Measurements from ENCODE around the gene THOC3.
"Not testable (repeated sequence)": the region's sequence is repeated elsewhere in the genome, so short reads cannot be mapped to it uniquely, and the experiment has no call there.

THOC3 gene

GRCh38 chr5:175938489-175938888, 29.6 kb downstream of the THOC3 start:
- DNase-seq = not testable (repeated sequence)

DNA sequence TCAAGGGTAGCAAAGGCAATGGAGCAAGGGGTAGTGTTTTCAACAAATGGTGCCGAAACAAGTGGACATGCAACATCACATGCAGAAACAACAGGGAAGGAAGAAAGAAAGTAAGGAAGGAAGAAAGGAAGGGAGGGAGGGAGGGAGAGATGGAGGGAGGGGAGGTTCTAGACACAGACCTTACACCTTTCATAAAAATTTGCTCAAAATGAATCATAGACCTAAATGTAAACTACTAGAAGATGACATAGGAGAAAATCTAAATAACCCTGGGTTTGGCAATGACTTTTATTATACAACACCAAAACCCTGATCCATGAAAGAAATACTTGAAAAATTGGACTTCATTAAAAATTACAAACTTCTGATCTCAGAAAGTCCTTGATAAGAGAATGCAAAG, 39.4 kb downstream of the THOC3 start:
- DNase-seq = not testable (repeated sequence)

DNA sequence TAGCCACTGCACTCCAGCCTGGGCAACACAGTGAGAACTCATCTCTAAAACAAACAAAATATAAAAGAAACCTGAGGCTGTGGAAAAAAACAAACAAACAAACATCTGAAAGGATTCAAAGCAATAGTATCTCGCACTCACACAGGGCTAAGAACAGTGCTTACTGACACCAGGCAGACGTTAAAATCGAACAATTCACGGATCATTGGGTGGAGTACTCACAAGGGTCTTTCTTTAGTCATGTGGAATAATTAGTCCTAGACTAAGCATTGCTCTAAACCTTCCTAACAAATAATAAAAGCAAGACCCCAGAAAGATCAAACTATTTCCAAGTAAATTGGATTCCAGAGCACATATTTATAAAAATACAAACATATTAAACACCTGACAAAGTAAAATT, 43.0 kb downstream of the THOC3 start:
- not testable (repeated sequence) for DNase-seq

DNA sequence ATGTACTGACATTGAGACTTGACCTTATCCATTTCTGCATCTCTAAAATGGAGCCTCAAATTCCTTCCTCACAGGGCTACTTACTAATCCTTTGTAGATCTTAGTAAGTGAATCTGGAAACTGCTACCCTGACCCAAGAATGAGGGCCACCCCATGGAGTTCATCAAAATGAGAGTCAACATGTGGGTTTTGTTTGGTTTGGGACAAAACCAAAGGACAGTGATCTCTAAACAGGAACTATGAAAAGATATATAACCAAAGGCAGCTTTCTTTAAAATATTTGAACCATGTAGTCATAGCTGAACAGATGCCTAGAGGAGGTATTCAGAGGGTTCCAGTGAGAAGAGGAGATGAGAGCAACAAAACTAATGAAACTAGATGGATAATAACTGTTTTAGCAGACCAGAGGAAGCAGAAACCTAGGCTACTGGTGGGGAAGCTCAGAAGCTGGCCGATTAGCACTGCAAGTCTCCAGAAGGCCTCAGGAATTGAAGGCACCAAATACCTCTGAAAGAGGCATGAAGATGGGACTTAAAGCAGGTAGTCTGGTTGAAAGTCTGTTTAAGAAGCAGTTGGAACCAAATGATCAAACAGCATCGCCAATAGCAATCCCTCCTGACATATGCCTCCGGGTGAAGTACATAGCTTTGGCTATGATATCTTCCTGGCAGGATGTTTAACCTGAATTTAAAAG, 45.8 kb downstream of the THOC3 start:
- DNase-seq = no peak

DNA sequence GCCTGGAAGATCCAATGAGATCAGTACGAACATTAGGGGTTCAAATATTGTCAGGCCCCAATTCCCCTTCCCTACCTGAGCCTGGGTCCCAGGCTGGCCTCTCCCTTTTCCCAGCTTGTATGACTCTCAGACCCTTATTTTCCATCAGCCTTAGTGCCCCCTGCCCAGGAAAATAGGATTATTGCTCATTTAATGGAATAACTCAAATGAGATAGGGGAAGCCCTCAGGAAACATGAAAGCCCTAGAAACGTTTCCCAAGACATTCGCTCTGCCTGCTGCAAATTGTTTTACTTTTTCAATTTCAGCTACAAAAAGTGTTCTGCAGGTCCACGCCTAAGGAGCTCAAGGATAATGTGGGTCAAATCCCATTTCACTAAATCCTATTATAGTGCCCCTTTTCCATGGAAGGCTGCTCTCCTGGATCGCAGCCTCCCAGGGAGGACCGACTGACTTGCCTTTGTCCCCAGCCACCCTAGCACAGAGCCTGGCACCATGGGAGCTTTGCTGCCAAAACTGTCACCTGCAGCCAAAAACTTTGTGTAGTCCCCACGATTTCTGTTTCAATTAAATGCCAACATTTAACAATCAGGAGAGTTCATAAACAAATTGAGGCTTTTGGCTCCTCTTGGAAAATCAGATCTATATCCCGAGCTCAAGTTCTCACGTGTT, 46.9 kb downstream of the THOC3 start:
- no peak for DNase-seq

- no peak for DNase-seq
Observed at GRCh38 chr5:175920231-175920811, 47.8 kb downstream of the THOC3 start.

DNA sequence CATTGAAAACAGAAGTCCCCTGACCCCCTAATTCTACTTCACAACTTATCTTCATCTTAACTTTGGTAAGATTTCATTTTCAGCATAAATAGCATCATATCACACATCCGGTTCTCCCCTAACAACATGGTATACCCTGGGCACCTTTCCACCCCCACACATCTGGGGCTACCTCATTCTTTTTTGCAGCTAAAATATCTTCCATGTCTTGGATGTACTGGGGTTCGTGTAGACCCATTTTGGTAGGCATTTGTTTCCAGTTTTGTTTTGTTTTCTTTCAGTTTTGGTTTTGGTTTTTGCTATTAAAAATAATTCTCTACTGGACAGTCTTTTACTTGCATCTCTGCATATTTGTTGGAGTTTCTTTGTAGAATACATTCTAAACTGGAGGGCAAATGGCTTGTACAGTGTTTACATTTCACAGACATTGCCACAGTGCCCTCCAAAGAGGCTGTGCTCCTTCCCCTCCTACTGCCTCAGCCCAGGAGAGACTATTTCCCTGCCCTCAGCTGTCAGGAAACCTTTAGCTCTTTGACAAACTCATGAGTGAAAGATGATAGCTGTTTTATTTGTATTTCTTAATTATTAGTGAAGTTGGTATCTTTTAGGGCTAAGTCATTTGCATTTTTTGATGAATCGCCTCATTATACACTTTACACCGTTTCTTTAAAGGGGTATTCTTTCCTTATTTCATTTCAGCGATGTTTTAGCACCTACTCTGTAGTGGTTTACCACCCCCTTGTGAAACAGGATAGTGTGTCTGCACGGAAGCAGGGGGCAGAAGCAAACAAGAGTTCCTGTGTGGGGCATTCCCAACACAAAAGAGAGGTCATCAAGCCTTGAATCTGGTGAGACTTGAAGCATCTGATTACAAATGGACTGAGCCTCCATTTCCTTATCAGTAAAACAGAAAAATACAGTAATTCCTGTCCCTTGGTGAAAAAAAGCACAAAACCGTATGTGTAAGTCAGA, 52.8 kb downstream of the THOC3 start:
- DNase-seq = not testable (repeated sequence)

- not testable (repeated sequence) for DNase-seq
Observed at GRCh38 chr5:175913835-175914672, 54.1 kb downstream of the THOC3 start.

DNA sequence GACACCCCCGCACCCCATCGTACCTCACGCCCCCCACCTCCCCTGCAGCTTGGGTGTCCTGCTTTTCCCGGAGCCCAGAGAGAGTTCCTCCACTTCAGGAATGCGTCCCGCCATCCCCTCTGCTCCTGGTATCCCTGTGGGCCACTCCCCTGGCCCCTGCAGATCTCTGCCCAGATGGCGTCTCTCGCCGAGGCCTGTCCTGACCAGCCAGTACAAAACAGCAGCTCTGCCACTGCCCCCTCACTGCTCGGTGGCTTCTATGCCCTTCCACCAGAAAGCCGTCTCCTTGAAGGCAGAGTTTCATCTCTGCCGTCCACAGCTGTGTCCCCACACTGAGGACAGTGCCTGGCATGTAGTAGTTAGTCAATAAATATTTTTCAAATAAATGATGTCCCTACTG, 58.0 kb downstream of the THOC3 start:
- DNase-seq = not testable (repeated sequence)
